ENCODE measurements around the gene CDH22.

CDH22 gene

GRCh38 chr20:46137816-46138215 lies 170.5 kb downstream of the CDH22 start:
- DNase-seq: no peak

GRCh38 chr20:46135856-46136633 lies 172.3 kb downstream of the CDH22 start:
- no peak for DNase-seq

GRCh38 chr20:46134716-46135115 lies 173.6 kb downstream of the CDH22 start:
- DNase-seq: no peak

- DNase-seq: no peak
Observed at GRCh38 chr20:46133886-46134654, 174.2 kb downstream of the CDH22 start.

- peak; percentile 70 to 87 (median 81) for DNase-seq
Observed at GRCh38 chr20:46132705-46133120, 175.6 kb downstream of the CDH22 start.

- no peak for DNase-seq
Observed at GRCh38 chr20:46131396-46131795, 176.9 kb downstream of the CDH22 start.

- DNase-seq: no peak
Observed at GRCh38 chr20:46130534-46130933, 177.8 kb downstream of the CDH22 start.

- no peak for DNase-seq
Observed at GRCh38 chr20:46129955-46130481, 178.3 kb downstream of the CDH22 start.

GRCh38 chr20:46128310-46129151 lies 179.8 kb downstream of the CDH22 start:
- DNase-seq: peak in 3 of 4 experiments; percentile 6 to 52 (median 40)

GRCh38 chr20:46127396-46128010 lies 180.8 kb downstream of the CDH22 start:
- DNase-seq: no peak

GRCh38 chr20:46126440-46127056 lies 181.8 kb downstream of the CDH22 start:
- no peak for DNase-seq
